Stomach smooth muscle (tissue), 2 donors: ENCODE results near the gene GKN1.

Experiments used
- H3K27ac ChIP-seq: one replicate; pipeline ENCODE4 v1.7.0; 2013; ENCODE audit warnings: mild to moderate bottlenecking, low read length, inconsistent platforms
- H3K27me3 ChIP-seq, 2 donors: one replicate each; pipeline ENCODE4 v1.7.0; 2013; ENCODE audit warnings: low read length in 2 of 2; ENCODE audit not compliant: insufficient read depth in 2 of 2, control insufficient read depth in 1 of 2
- H3K36me3 ChIP-seq, 2 donors: one replicate each; pipeline ENCODE4 v1.7.0; 2013; ENCODE audit warnings: low read length in 2 of 2; ENCODE audit not compliant: control insufficient read depth in 2 of 2, insufficient read depth in 2 of 2
- H3K4me1 ChIP-seq: one replicate; pipeline ENCODE4 v1.7.0; 2013; ENCODE audit warnings: low read length; ENCODE audit not compliant: control insufficient read depth, insufficient read depth
- H3K4me3 ChIP-seq, 2 donors: one replicate each; pipeline ENCODE4 v1.7.0; 2013; ENCODE audit warnings: low read length in 2 of 2
- H3K9ac ChIP-seq, 2 donors: one replicate each; pipeline ENCODE4 v1.7.0; 2013; ENCODE audit warnings: low read length in 2 of 2, mild to moderate bottlenecking in 1 of 2
- H3K9me3 ChIP-seq, 2 donors: one replicate each; pipeline ENCODE4 v1.7.0; 2013; ENCODE audit warnings: low read length in 2 of 2; ENCODE audit not compliant: control insufficient read depth in 2 of 2
- donor health status: healthy.
- donor health status: Pancreatic carcinoma.

GKN1 gene

DNA sequence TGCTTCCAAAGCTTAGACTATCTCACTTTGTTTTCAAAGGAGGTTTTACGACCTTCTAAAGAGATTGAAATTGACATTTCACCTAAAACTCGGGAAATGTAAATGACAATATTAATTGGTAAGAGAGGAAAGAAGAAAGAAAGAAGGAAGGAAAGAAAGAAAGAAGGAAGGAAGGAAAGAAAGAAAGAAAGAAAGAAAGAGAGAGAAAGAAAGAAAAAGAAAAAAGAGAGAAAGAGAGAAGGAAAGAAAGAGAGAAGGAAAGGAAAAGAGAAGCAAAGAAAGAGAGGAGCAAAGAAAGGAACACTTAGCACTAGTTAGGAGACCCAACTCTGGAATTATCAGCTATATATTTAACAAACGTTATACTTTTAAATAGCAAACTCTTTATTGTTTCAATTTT, 3.7 kb downstream of the GKN1 start:
- Histone ChIP-seq H3K9ac (no peak overlapping the region), H3K4me3 (no peak overlapping the region), H3K36me3 (no peaks in the 10 kb centered on the region), H3K9me3 (no peaks in the 10 kb centered on the region), H3K27ac (no peak overlapping the region), H3K27me3 (no peaks in the 10 kb centered on the region), H3K4me1 (no peaks in the 10 kb centered on the region)

DNA sequence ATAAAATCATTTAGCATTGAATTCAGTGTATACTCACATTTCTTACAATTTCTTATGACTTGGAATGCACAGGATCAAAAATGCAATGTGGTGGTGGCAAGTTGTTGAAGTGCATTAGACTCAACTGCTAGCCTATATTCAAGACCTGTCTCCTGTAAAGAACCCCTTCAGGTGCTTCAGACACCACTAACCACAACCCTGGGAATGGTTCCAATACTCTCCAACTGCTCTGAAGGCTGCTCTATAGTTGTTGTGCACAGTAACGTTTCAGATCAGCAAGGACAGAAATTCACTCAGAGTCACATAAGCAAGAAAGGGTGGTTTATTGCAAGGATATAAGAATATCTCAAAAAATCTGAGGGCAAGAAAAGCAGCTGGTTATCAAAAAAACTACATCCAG, 6.5 kb downstream of the GKN1 start:
- Histone ChIP-seq H3K36me3 (no peaks in the 10 kb centered on the region), H3K27me3 (no peaks in the 10 kb centered on the region), H3K9me3 (no peaks in the 10 kb centered on the region), H3K4me1 (no peaks in the 10 kb centered on the region), H3K9ac (no peak overlapping the region), H3K27ac (no peak overlapping the region), H3K4me3 (no peak overlapping the region)

DNA sequence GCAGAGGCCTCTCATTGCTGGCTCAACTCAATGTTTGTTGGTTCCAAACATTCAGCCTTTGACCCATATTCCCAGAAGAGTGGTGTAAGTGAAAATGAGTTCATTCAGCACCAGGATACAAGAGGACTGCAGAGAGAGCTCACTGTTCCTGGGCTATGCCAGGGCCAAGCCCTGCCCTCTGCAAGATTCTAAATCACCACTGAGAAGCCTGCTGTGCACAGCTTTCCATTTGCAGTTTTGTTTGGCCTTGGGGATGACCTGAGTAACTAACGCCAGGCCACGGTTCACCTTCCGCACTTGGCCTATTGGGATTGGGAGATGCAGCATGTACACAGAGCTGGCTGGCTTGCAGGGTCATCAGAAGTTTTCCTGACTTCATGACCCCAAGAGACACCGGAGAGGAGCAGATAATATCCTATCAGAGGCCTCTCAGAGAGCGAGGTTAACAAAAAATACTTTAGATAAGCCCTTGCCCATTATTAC, 12.6 kb downstream of the GKN1 start:
- no peaks in the 10 kb centered on the region for H3K9me3 ChIP-seq
- no peak overlapping the region for H3K4me3 ChIP-seq
- H3K27me3 ChIP-seq: no peaks in the 10 kb centered on the region
- H3K27ac ChIP-seq: no peak overlapping the region
- H3K4me1 ChIP-seq: no peaks in the 10 kb centered on the region
- no peaks in the 10 kb centered on the region for H3K36me3 ChIP-seq
- H3K9ac ChIP-seq: no peak overlapping the region

DNA sequence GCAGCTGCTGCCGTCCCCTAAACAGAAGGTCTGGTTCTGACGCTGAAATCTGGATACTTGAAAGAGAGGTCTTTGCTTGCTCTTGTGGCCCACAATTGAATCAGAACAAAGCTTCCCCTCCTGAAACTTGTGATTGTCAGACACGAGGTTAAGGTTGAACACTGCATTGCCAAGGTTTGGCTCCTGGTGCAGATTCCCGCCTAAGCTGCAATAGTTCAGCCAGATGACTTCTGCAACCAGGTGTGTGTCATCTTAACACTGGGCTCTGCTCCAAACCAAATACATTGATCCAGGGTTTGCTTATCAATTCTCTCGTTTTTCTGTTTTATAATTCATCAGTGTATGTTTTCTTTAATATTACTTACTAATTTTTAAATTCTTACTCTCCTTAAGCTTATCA, 14.6 kb downstream of the GKN1 start:
- H3K4me3 ChIP-seq: no peak overlapping the region
- H3K4me1 ChIP-seq: no peaks in the 10 kb centered on the region
- H3K9me3 ChIP-seq: no peaks in the 10 kb centered on the region
- H3K27ac ChIP-seq: no peak overlapping the region
- no peaks in the 10 kb centered on the region for H3K36me3 ChIP-seq
- H3K27me3 ChIP-seq: no peaks in the 10 kb centered on the region
- H3K9ac ChIP-seq: no peak overlapping the region

DNA sequence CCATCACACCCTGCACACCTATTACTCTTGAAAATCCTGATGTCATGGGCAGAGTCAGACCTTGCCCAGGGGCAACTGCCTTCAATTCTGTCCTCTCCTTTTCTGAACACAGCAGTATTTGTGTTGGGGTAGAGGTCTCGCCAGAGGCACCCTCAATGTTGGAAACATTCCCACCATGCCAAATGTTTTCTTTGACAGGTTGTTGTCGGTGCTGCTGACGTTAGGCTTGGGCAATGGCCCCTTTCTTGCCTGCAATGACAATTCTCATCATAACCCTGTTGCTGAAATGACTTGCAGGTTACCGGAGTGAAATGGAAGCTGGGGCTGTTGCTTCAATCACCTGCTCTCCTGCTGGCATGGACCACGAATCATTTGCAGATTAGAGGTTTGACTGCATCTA, 17.9 kb downstream of the GKN1 start:
- Histone ChIP-seq H3K9me3 (no peaks in the 10 kb centered on the region), H3K27ac (no peak overlapping the region), H3K27me3 (no peaks in the 10 kb centered on the region), H3K4me3 (no peak overlapping the region), H3K36me3 (no peaks in the 10 kb centered on the region), H3K4me1 (no peaks in the 10 kb centered on the region), H3K9ac (no peak overlapping the region)

DNA sequence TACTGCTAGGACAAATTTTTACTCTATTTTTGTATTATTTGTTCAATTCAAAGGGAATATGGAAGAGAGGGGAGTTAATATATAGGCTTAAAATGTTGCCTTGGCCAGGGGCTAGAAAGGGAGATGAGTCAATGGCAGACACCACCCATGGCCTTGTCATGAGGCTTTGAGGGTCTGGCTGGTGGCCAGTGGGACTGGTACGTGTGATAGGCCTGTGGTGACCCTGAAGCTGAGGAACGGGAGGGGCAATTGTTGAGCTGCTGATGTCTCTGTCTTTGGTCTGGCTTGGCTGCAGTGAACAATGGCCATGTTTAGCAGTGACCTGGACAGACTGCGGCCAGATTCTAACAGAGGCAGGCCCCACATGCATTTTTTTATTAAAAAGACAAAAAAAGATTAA, 18.5 kb downstream of the GKN1 start:
- Histone ChIP-seq H3K27me3 (no peaks in the 10 kb centered on the region), H3K27ac (no peak overlapping the region), H3K4me3 (no peak overlapping the region), H3K4me1 (no peaks in the 10 kb centered on the region), H3K9ac (no peak overlapping the region), H3K9me3 (no peaks in the 10 kb centered on the region), H3K36me3 (no peaks in the 10 kb centered on the region)

DNA sequence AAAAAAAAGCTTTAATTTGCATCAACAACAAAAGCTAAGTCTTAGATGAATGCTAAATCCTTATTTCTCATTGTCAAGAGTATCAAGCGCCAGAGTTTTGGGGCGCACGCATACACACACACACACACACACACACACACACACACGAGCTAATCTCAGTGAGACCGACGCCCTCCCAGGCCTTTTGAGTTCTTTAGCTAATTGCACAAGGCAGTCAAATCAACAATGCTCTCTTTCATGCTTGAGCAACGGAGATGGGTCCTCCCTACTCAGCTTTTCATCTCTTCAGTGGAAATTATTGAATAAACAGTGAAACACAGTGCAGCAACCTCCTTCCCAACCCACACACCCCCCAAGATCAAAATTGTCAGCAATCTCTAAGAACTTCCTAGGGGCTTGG, 19.2 kb downstream of the GKN1 start:
- Histone ChIP-seq H3K4me3 (no peak overlapping the region), H3K9me3 (no peaks in the 10 kb centered on the region), H3K9ac (no peak overlapping the region), H3K27ac (no peak overlapping the region), H3K4me1 (no peaks in the 10 kb centered on the region), H3K27me3 (no peaks in the 10 kb centered on the region), H3K36me3 (no peaks in the 10 kb centered on the region)

DNA sequence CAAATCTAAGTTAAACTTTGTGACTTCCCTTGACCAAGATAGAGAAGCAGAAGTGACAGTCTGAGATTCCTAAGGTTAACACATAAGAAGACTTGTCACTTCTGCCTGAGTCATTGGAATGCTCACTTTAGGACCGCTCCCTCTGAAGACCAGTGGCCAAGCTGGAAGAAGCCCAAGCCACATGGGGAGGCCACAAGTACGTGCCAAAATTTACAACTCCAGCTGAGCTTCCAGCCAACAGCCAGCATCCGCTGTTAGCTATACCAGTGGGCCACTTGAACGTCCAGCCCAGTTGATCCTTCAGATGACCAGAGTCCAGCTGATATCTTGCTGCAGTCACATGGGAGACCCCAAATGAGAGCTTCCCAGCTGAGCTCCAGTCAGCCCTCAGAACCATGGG, 20.4 kb downstream of the GKN1 start:
- H3K27ac ChIP-seq: no peak overlapping the region

DNA sequence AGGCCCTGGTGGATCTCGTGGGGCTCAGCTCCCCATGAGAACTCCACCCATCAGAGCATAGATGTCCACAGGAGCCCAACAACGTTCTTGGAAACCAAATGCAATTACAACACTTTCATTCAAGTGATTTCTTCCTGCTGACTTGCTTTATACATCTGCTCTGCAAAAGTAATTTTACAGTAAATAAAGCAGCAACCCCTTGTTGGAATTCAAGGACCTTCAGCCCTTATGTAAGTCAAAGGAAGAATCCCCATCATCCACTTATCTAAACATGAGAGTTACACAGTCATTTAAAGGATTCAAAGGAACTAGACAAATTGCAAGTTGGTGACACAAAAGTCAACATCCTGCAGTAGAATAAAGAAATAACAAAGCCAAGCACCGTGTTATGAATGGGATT, 21.5 kb downstream of the GKN1 start:
- no peaks in the 10 kb centered on the region for H3K27me3 ChIP-seq
- no peak overlapping the region for H3K4me3 ChIP-seq
- H3K9ac ChIP-seq: no peak overlapping the region
- no peak overlapping the region for H3K27ac ChIP-seq
- H3K36me3 ChIP-seq: no peaks in the 10 kb centered on the region
- H3K9me3 ChIP-seq: no peaks in the 10 kb centered on the region
- H3K4me1 ChIP-seq: no peaks in the 10 kb centered on the region

More for the DNA sequence above, 20.4 kb downstream of the GKN1 start:
- Histone ChIP-seq H3K9ac (no peak overlapping the region), H3K27me3 (no peaks in the 10 kb centered on the region), H3K4me1 (no peaks in the 10 kb centered on the region), H3K36me3 (no peaks in the 10 kb centered on the region), H3K4me3 (no peak overlapping the region), H3K9me3 (no peaks in the 10 kb centered on the region)

DNA sequence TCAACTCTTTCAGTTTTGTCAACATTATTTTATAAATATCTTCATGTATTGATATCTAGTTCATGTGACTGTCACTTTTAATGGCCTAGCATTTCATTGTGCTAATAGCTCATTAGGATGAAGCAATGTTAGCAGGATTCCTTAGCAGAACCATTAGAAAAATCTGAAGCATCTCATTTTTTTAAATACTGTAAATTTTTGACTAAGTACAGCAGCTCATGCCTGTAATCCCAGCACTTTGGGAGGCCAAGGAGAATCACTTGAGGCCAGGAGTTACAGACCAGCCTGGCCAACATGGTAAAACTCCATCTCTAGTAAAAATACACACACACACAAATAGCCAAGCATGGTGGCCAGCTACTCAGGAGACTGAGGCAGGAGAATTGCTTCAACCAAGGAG, 23.0 kb downstream of the GKN1 start:
- Histone ChIP-seq H3K4me3 (no peak overlapping the region), H3K9ac (no peak overlapping the region), H3K27ac (no peak overlapping the region), H3K36me3 (no peaks in the 10 kb centered on the region), H3K4me1 (no peaks in the 10 kb centered on the region), H3K9me3 (no peaks in the 10 kb centered on the region), H3K27me3 (no peaks in the 10 kb centered on the region)

DNA sequence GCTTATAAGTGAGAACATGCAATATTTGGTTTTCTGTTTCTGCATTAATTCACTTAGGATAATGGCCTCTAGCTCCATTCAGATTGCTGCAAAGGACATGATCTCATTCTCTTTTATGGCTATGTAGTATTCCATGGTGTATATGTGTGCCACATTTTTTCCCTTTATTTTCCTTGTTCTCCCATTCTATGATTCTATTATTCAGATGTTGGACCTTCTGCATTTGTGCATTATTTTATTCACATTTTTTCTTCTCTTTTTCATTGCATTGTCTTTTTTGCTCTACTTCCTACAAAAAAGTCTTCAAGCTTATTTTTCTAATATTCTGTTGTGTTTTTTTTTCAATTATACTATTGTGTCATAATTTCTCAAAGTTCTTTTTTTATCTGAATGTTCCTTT, 27.4 kb downstream of the GKN1 start:
- H3K27me3 ChIP-seq: no peaks in the 10 kb centered on the region
- H3K36me3 ChIP-seq: no peaks in the 10 kb centered on the region
- no peaks in the 10 kb centered on the region for H3K9me3 ChIP-seq
- H3K27ac ChIP-seq: no peak overlapping the region
- H3K4me3 ChIP-seq: no peak overlapping the region
- H3K4me1 ChIP-seq: no peaks in the 10 kb centered on the region
- no peak overlapping the region for H3K9ac ChIP-seq

DNA sequence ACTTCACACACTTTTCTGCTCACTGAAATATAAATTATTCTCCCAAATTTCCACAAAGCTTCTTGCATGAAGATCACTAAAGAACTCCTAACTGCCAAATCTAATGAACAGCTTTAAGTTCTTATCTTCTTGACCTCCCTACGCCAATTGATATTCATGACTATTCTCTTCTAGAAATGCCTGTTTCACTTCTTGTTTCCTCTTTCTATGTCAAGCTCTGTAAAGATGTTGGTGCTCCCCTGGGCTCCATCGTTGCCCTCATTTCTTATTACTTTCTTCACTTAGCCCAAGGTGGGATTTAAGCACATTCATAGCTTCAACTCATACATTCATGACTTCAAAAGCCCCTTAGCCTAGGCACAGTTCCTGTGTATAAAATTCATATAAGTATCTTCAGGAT, 29.3 kb downstream of the GKN1 start:
- H3K9me3 ChIP-seq: no peaks in the 10 kb centered on the region
- H3K4me1 ChIP-seq: no peaks in the 10 kb centered on the region
- H3K4me3 ChIP-seq: no peak overlapping the region
- H3K27ac ChIP-seq: no peak overlapping the region
- no peaks in the 10 kb centered on the region for H3K27me3 ChIP-seq
- no peaks in the 10 kb centered on the region for H3K36me3 ChIP-seq
- no peak overlapping the region for H3K9ac ChIP-seq
